HepG2 (cell line): ENCODE data around the gene SLC5A4. TPM values are rescaled to one million over a fixed set of nuclear protein-coding genes. Genes with fewer than 3 reads are reported as not detected.

ENCODE experiments used
- ATAC-seq: fragments of 200-7000 bp; cut with Tn5 transposase; 3 replicates; pipeline ENCODE4 v1.9.1; 2020; ENCODE audit warnings: mild to moderate bottlenecking, moderate library complexity
- BruUV-seq: library from RNA; stranded (reverse); fragments of 400-500 nt; replicated peaks from 2 replicates; lab custom pipeline; 2021; lab: Mats Ljungman, UMichigan
- CTCF ChIA-PET: fragments of 300-600 bp; formaldehyde crosslinking; extraction: SDS; loops from one replicate; lab custom pipeline; 2021; ENCODE audit warnings: low total read pairs, inconsistent platforms, low intra/inter-chr PET ratio; lab: Yijun Ruan, JAX
- POLR2A ChIA-PET: fragments of 350-600 bp; sonication (Branson Sonifier 250); formaldehyde crosslinking; loops from one replicate; lab custom pipeline; 2020; ENCODE audit warnings: antibody characterized with exemption, inconsistent platforms; lab: Yijun Ruan, JAX
- DNase-seq: peaks from one replicate; pipeline ENCODE4 v3.0.0-alpha.2; 2015; ENCODE audit warnings: low spot score
- FAIRE-seq: peaks from 3 replicates; lab custom pipeline; 2011; peaks lifted over from hg19 to GRCh38; lab: Jason Lieb, UNC
- H2AFZ ChIP-seq: one replicate; pipeline ENCODE4 v1.6.1; 2011; ENCODE audit warnings: low read length, inconsistent platforms
- H3K27ac ChIP-seq: fragments of 300-600 bp; 3 replicates; pipeline ENCODE4 v1.8.0; 2011; ENCODE audit warnings: mixed run types, mild to moderate bottlenecking, mixed read lengths, low read length, inconsistent platforms; ENCODE audit not compliant: insufficient read depth; ENCODE audit errors: extremely low read length
- H3K27me3 ChIP-seq, 2 experiments: fragments of 200-600 bp in 1 of 2; 2 replicates in 1 of 2; 3 replicates in 1 of 2; pipeline versions ENCODE4 v1.6.0 to v1.8.0; 2011; ENCODE audit warnings: low read length in 2 of 2, mild to moderate bottlenecking in 2 of 2, moderate library complexity in 2 of 2, inconsistent platforms in 1 of 2; ENCODE audit not compliant: insufficient read depth in 2 of 2, control insufficient read depth in 1 of 2
- H3K36me3 ChIP-seq, 2 experiments: fragments of 200-600 bp in 1 of 2; replicated peaks in 1 of 2; 2 replicates in 1 of 2; 3 replicates in 1 of 2; pipeline versions ENCODE4 v1.5.1 to v1.8.0; 2011; ENCODE audit warnings: low read length in 2 of 2, inconsistent platforms in 1 of 2; ENCODE audit not compliant: insufficient read depth in 2 of 2, control insufficient read depth in 1 of 2
- H3K4me1 ChIP-seq: 2 replicates; pipeline ENCODE4 v1.5.1; 2012; ENCODE audit warnings: low read length, inconsistent platforms; ENCODE audit not compliant: insufficient read depth
- H3K4me2 ChIP-seq: 2 replicates; pipeline ENCODE4 v1.6.0; 2011; ENCODE audit warnings: low read depth, low read length, inconsistent platforms
- H3K4me3 ChIP-seq, 3 experiments: fragments of 200-600 bp in 1 of 3; sonication (generic), shearing (Covaris generic) in 1 of 3; replicated peaks in 1 of 3; 2 replicates each; pipeline ENCODE4 v1.5.1; 2011 to 2016; ENCODE audit warnings: low read length in 3 of 3, inconsistent platforms in 2 of 3, low read depth in 2 of 3, mild to moderate bottlenecking in 2 of 3, control low read depth in 1 of 3, mixed read lengths in 1 of 3; ENCODE audit not compliant: insufficient read depth in 1 of 3
- H3K79me2 ChIP-seq: one replicate; pipeline ENCODE4 v1.6.1; 2011; ENCODE audit warnings: low read length, inconsistent platforms; ENCODE audit not compliant: insufficient read depth
- H3K9ac ChIP-seq: 2 replicates; pipeline ENCODE4 v1.6.0; 2011; ENCODE audit warnings: mild to moderate bottlenecking, low read depth, low read length, inconsistent platforms; ENCODE audit not compliant: insufficient read depth
- H3K9me3 ChIP-seq: 2 replicates; pipeline ENCODE4 v1.5.1; 2012; ENCODE audit warnings: mild to moderate bottlenecking, low read length
- H4K20me1 ChIP-seq: 2 replicates; pipeline ENCODE4 v1.6.0; 2011; ENCODE audit warnings: inconsistent platforms, mild to moderate bottlenecking, low read length, moderate library complexity; ENCODE audit not compliant: insufficient read depth
- ATF2 ChIP-seq: sonication (generic); formaldehyde crosslinking; IDR thresholded peaks from 2 replicates; pipeline ENCODE4 v1.4.0; 2020; ENCODE audit warnings: missing genetic modification reagents
- FOXK1 ChIP-seq: sonication (generic); formaldehyde crosslinking; IDR thresholded peaks from 2 replicates; pipeline ENCODE4 v1.4.0; 2020; ENCODE audit warnings: low read depth, missing genetic modification reagents, borderline replicate concordance
- KLF6 ChIP-seq: IDR thresholded peaks from 2 replicates; pipeline ENCODE4 v1.8.0; 2016; ENCODE audit warnings: missing biosample characterization, missing genetic modification reagents
- MIER2 ChIP-seq: IDR thresholded peaks from 2 replicates; pipeline ENCODE4 v1.6.1; 2016; ENCODE audit warnings: missing biosample characterization, missing genetic modification reagents
- NKX3-1 ChIP-seq: sonication (generic); formaldehyde crosslinking; IDR thresholded peaks from 2 replicates; pipeline ENCODE4 v1.5.0; 2020; ENCODE audit warnings: missing genetic modification reagents
- TCF12 ChIP-seq, 2 experiments: fragments of 450-650 bp in 1 of 2; sonication (generic) in 1 of 2; formaldehyde crosslinking in 1 of 2; IDR thresholded peaks; 2 replicates each; pipeline versions ENCODE4 v1.6.1 to v1.8.0; 2017 to 2022; ENCODE audit warnings: antibody characterized with exemption in 1 of 2, mild to moderate bottlenecking in 1 of 2, missing genetic modification reagents in 1 of 2, moderate library complexity in 1 of 2
- ZNF3 ChIP-seq: IDR thresholded peaks from 2 replicates; pipeline ENCODE4 v1.7.0; 2017; ENCODE audit warnings: inconsistent platforms
- ZNF383 ChIP-seq: sonication (generic); formaldehyde crosslinking; IDR thresholded peaks from 2 replicates; pipeline ENCODE4 v1.4.0; 2020; ENCODE audit warnings: missing genetic modification reagents, mild to moderate bottlenecking, borderline replicate concordance
- ZSCAN31 ChIP-seq: sonication (generic); formaldehyde crosslinking; IDR thresholded peaks from 2 replicates; pipeline ENCODE4 v1.5.0; 2020; ENCODE audit warnings: low read depth, mild to moderate bottlenecking, missing genetic modification reagents
- WGBS: methylation state at CpG from one replicate; pipeline ENCODE4 v1.1.6; 2017; ENCODE audit warnings: low lambda C conversion rate; 5-methylcytosine and 5-hydroxymethylcytosine counted together
- in situ Hi-C: cut with HindIII; loops from 2 replicates; pipeline ENCODE4 v1.10.0; 2017; ENCODE audit warnings: low pct_unique_long_range_greater_than_20kb; ENCODE audit not compliant: extremely low pct_ligation_motif_present
- intact Hi-C: fragments of 100-400 bp; cut with micrococcal nuclease; formaldehyde crosslinking; loops from one replicate; pipeline ENCODE4 v1.10.0; 2022; ENCODE audit not compliant: unreplicated experiment
- polyA plus RNA-seq, 8 experiments: library from polyadenylated mRNA; depleted of rRNA in 3 of 8; stranded (reverse) in 7 of 8; unstranded in 1 of 8; fragments of >200 nt; fragmentation: Illumina TruSeq in 4 of 8; extraction: Trizol in 4 of 8; gene quantifications; 2 replicates each; pipeline versions ENCODE4 v1.2.1 to v1.2.3, GENCODE V29; 2011 to 2016; ENCODE audit warnings: low read depth in 4 of 8, missing spikeins in 1 of 8, mixed read lengths in 1 of 8; ENCODE audit not compliant: insufficient read depth in 1 of 8
- total RNA-seq, 5 experiments: library from RNA; depleted of rRNA; stranded (reverse); fragments of >200 nt; fragmentation: Illumina TruSeq; extraction: Trizol; gene quantifications; 2 replicates each; pipeline ENCODE4 v1.2.3, GENCODE V29; 2016; ENCODE audit warnings: low read depth in 1 of 5

SLC5A4 gene
- total and polyA plus RNA-seq, 2 of the 13 experiments (the other 11 are each of a cell fraction or from before 2014, with no cell fraction given) = not detected

DNA sequence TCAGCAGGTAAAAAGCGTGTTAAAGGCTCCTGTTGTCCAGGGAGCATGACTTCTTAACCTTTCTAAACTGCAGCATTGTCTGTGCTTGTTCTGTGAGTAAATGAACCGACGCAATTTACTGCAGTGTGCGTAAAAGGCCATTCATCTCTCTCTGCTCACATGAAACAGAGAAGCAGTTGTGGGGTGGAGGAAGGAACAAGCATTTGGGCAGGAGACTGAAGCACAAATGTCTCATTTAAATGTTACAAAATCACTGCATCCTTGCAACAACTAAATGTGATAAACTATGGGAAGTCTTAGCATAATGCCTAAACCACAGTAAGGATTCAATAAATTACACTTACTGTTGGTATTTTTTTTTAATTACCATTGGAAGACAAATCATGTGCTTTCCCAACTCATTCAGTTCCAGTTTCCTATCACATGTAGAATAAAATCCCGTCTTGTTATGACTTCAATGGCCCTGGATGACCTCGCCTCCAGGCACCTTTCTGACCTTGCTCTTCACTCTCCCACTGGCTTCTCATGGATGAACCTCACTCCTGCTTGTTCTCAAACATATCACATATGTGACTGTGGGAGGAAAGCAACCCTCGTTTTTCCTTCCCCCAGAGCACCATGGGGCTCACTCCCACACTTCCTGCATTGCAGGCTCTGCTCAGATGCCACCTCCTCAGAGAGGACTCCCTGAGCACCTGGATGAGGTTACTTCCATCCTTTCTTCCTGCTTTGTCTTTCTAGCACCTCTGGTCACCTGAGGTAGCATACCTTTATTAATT is 28.6 kb downstream of the SLC5A4 start:
- no peaks in the 10 kb centered on the region for H3K4me1 ChIP-seq
- no peak overlapping the region for H2AFZ ChIP-seq
- H4K20me1 ChIP-seq = no peaks in the 10 kb centered on the region
- H3K4me2 ChIP-seq = no peak overlapping the region
- peaks cover 0 to 1% of the 10 kb centered on the region in 2 experiments; a peak in 2 of 5 replicates for H3K27me3 ChIP-seq
- FAIRE-seq (no peak), ATAC-seq (no peak), DNase-seq (no peak)
- no peaks in the 10 kb centered on the region for H3K36me3 ChIP-seq
- no peak for TF ChIP-seq ATF2 (CRISPR knock-in tag)
- no peak for TF ChIP-seq ZNF3 (CRISPR knock-in tag)
- no peaks in the 10 kb centered on the region for H3K79me2 ChIP-seq
- BruUV-seq = no TSS peak
- no peaks in the 10 kb centered on the region for H3K9me3 ChIP-seq
- no peak overlapping the region for H3K9ac ChIP-seq
- ChIA-PET POLR2A (no interaction called here), CTCF (no interaction called here)
- in situ Hi-C loops = no loop called here
- intact Hi-C loops = no loop called here
- no peak overlapping the region for H3K4me3 ChIP-seq
- no peak overlapping the region for H3K27ac ChIP-seq
- WGBS = 34% methylated on average over 7 of the region's 7 CpGs

DNA sequence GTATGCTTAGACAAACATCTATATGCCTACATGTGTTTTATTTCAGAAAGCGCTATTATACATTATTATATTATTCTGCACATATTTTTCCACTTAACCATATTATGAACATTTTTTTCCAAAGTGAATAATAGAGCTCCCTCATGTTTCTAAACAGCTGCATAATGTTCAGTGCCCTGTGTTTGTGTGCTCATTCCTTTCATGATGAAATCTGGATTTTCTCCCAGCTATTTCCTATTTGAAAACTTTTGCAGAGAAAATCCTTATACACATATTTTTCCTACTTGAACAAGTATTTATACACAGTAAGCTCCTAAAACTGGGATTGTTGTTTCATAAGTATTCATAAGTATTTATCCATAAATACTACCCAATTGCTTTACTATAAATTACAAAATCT is 32.2 kb downstream of the SLC5A4 start:
- H3K9me3 ChIP-seq = no peaks in the 10 kb centered on the region
- H3K36me3 ChIP-seq = no peaks in the 10 kb centered on the region
- H3K9ac ChIP-seq = no peak overlapping the region
- H3K27ac ChIP-seq = no peak overlapping the region
- FAIRE-seq = no peak
- CTCF ChIA-PET = no interaction called here
- H3K27me3 ChIP-seq = peaks cover 0 to 1% of the 10 kb centered on the region in 2 experiments; a peak in 2 of 5 replicates
- POLR2A ChIA-PET = no interaction called here
- no peak overlapping the region for H2AFZ ChIP-seq
- no peak for DNase-seq
- intact Hi-C loops = no loop called here
- in situ Hi-C loops = no loop called here
- TF ChIP-seq ZSCAN31 (CRISPR knock-in tag) (no peak), FOXK1 (CRISPR knock-in tag) (no peak), NKX3-1 (CRISPR knock-in tag) (no peak), MIER2 (CRISPR knock-in tag) (no peak), KLF6 (CRISPR knock-in tag) (no peak), TCF12 (IDR thresholded peaks at IDR 0.05) (no peak), TCF12 (CRISPR knock-in tag; IDR thresholded peaks at IDR 0.05) (no peak), ZNF383 (no peak)
- no TSS peak for BruUV-seq
- no peaks in the 10 kb centered on the region for H3K4me1 ChIP-seq
- WGBS = 39% methylated on average over 1 of the region's 1 CpG
- H3K4me3 ChIP-seq = no peak overlapping the region
- no peak overlapping the region for H3K4me2 ChIP-seq
- no peak for ATAC-seq
- H4K20me1 ChIP-seq = no peaks in the 10 kb centered on the region
- H3K79me2 ChIP-seq = no peaks in the 10 kb centered on the region
